Transverse colon (tissue), 4 donors: ENCODE results near the gene NCF2.

ENCODE experiments used
- CTCF ChIP-seq, 5 experiments: fragments of 200-600 bp in 3 of 5; fragments of 450-650 bp in 2 of 5; sonication (generic) in 3 of 5; IDR thresholded peaks; 1 replicate in 2 of 5; 2 replicates in 3 of 5; pipeline ENCODE4 v1.5.1; 2016 to 2017; ENCODE audit warnings: antibody characterized with exemption in 5 of 5, inconsistent platforms in 3 of 5, mild to moderate bottlenecking in 2 of 5, moderate library complexity in 1 of 5
- POLR2AphosphoS5 ChIP-seq, 3 donors: sonication (generic); formaldehyde crosslinking; IDR thresholded peaks; one replicate each; pipeline ENCODE4 v1.6.1; 2016; ENCODE audit warnings: antibody characterized with exemption in 3 of 3

GRCh38 chr1:183576537-183576936 lies 13.7 kb downstream of the NCF2 start:
- TF ChIP-seq CTCF (IDR thresholded peaks at IDR 0.05) (no peak), POLR2AphosphoS5 (IDR thresholded peaks at IDR 0.05) (no peak)
